ENCODE measurements around the gene PELI2.

Gene PELI2

GRCh38 chr14:56331592-56332216, 213.5 kb downstream of the PELI2 start:
- no peak overlapping the region for H3K27ac ChIP-seq (ENCODE audit: low read length)
- no peaks in the 10 kb centered on the region for H3K36me3 ChIP-seq (replicated peaks; ENCODE audit: insufficient read depth, low read length)
- no peaks in the 10 kb centered on the region for H3K9me3 ChIP-seq (replicated peaks; ENCODE audit: insufficient read depth, low read length)
- no peak overlapping the region for H3K4me3 ChIP-seq (ENCODE audit: low read length)
- no peaks in the 10 kb centered on the region for H3K79me2 ChIP-seq (ENCODE audit: low read length)
- H3K9me2 ChIP-seq (replicated peaks; ENCODE audit: insufficient read depth, low read length), result no peaks in the 10 kb centered on the region
- no peaks in the 10 kb centered on the region for H3K27me3 ChIP-seq (replicated peaks; ENCODE audit: insufficient read depth, low read length)
- H3K4me2 ChIP-seq (ENCODE audit: low read depth, low read length), result no peak overlapping the region
- no peaks in the 10 kb centered on the region for H3K4me1 ChIP-seq (ENCODE audit: low read length)
- no peaks in the 10 kb centered on the region for H3F3A ChIP-seq (ENCODE audit: insufficient read depth, low read length)
- no peaks in the 10 kb centered on the region for H4K20me1 ChIP-seq (ENCODE audit: insufficient read depth, low read length)
- no peak overlapping the region for H2AFZ ChIP-seq (ENCODE audit: low read length)
- no peak for TF ChIP-seq EZH2phosphoT487 (IDR thresholded peaks at IDR 0.05; ENCODE audit: low read length)
- TF ChIP-seq CTCF (IDR thresholded peaks at IDR 0.05; ENCODE audit: low read length), result no peak
- no peak for TF ChIP-seq EZH2 (optimal IDR thresholded peaks at IDR 0.05; ENCODE audit: low read depth, low read length)
- H3K9ac ChIP-seq (ENCODE audit: low read length), result no peak overlapping the region
- no peak for DNase-seq

GRCh38 chr14:56333359-56334292, 215.4 kb downstream of the PELI2 start:
- DNase-seq, result no peak
- Histone ChIP-seq H4K20me1 (ENCODE audit: insufficient read depth, low read length) (no peaks in the 10 kb centered on the region), H3K4me3 (ENCODE audit: low read length) (no peak overlapping the region), H3K27ac (ENCODE audit: low read length) (no peak overlapping the region), H3F3A (ENCODE audit: insufficient read depth, low read length) (no peaks in the 10 kb centered on the region), H3K79me2 (ENCODE audit: low read length) (no peaks in the 10 kb centered on the region), H3K9me2 (replicated peaks; ENCODE audit: insufficient read depth, low read length) (no peaks in the 10 kb centered on the region), H3K9ac (ENCODE audit: low read length) (no peak overlapping the region), H3K4me2 (ENCODE audit: low read depth, low read length) (no peak overlapping the region), H2AFZ (ENCODE audit: low read length) (no peak overlapping the region), H3K36me3 (replicated peaks; ENCODE audit: insufficient read depth, low read length) (no peaks in the 10 kb centered on the region), H3K27me3 (replicated peaks; ENCODE audit: insufficient read depth, low read length) (no peaks in the 10 kb centered on the region), H3K9me3 (replicated peaks; ENCODE audit: insufficient read depth, low read length) (no peaks in the 10 kb centered on the region), H3K4me1 (ENCODE audit: low read length) (no peaks in the 10 kb centered on the region)
- TF ChIP-seq EZH2 (optimal IDR thresholded peaks at IDR 0.05; ENCODE audit: low read depth, low read length), result no peak
- no peak for TF ChIP-seq CTCF (IDR thresholded peaks at IDR 0.05; ENCODE audit: low read length)
- no peak for TF ChIP-seq EZH2phosphoT487 (IDR thresholded peaks at IDR 0.05; ENCODE audit: low read length)

- no peak overlapping the region for H3K27ac ChIP-seq (ENCODE audit: low read length)
- H3K79me2 ChIP-seq (ENCODE audit: low read length), result no peaks in the 10 kb centered on the region
- TF ChIP-seq EZH2phosphoT487 (IDR thresholded peaks at IDR 0.05; ENCODE audit: low read length) (no peak), EZH2 (optimal IDR thresholded peaks at IDR 0.05; ENCODE audit: low read depth, low read length) (no peak), CTCF (IDR thresholded peaks at IDR 0.05; ENCODE audit: low read length) (no peak)
- no peaks in the 10 kb centered on the region for H3K9me3 ChIP-seq (replicated peaks; ENCODE audit: insufficient read depth, low read length)
- no peaks in the 10 kb centered on the region for H4K20me1 ChIP-seq (ENCODE audit: insufficient read depth, low read length)
- H3K9me2 ChIP-seq (replicated peaks; ENCODE audit: insufficient read depth, low read length), result no peaks in the 10 kb centered on the region
- no peak overlapping the region for H2AFZ ChIP-seq (ENCODE audit: low read length)
- no peaks in the 10 kb centered on the region for H3F3A ChIP-seq (ENCODE audit: insufficient read depth, low read length)
- no peak overlapping the region for H3K4me3 ChIP-seq (ENCODE audit: low read length)
- no peaks in the 10 kb centered on the region for H3K4me1 ChIP-seq (ENCODE audit: low read length)
- no peak overlapping the region for H3K4me2 ChIP-seq (ENCODE audit: low read depth, low read length)
- H3K27me3 ChIP-seq (replicated peaks; ENCODE audit: insufficient read depth, low read length), result no peaks in the 10 kb centered on the region
- no peak for DNase-seq
- H3K36me3 ChIP-seq (replicated peaks; ENCODE audit: insufficient read depth, low read length), result no peaks in the 10 kb centered on the region
- H3K9ac ChIP-seq (ENCODE audit: low read length), result no peak overlapping the region
These were observed 216.2 kb downstream of the PELI2 start for GRCh38 chr14:56334458-56334857.
